ENCODE data around the gene SLC25A19.

- TF ChIP-seq CTCF (IDR thresholded peaks at IDR 0.05; ENCODE audit: low read depth, low read length, poor library complexity, severe bottlenecking), result no peak
- TF ChIP-seq EZH2phosphoT487 (IDR thresholded peaks at IDR 0.05; ENCODE audit: borderline replicate concordance, low read length), result no peak
Observed at GRCh38 chr17:75241996-75242460, 47.2 kb downstream of the SLC25A19 start.

Measured in DOHH2 (cell line).